OCI-M2 (cell line): ENCODE data around the gene EXOC4.

Experiments used
- DNase-seq: peaks from one replicate; lab custom pipeline; 2025; ENCODE audit not compliant: unreplicated experiment; lab: John Stamatoyannopoulos, UW

EXOC4 gene

GRCh38 chr7:133853706-133854276 lies 600.9 kb downstream of the EXOC4 start:
- no peak for DNase-seq

DNA sequence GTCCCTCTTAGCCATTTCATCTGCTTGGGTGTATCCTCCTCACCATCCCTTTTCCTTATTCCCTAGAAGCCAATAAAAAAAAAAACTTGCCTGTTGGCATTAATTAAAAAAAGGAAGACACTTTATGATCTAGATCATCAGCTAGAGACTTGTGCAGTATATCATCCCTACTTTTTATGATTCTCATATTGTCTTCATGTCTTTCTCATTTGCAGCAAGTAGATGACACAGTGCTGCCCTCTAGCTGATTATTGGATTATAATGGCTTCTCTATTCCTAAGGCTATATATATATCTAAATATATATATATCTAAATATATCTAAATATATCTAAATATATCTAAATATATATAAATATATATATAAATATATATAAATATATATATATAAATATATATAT lies 601.9 kb downstream of the EXOC4 start:
- DNase-seq: no peak

DNA sequence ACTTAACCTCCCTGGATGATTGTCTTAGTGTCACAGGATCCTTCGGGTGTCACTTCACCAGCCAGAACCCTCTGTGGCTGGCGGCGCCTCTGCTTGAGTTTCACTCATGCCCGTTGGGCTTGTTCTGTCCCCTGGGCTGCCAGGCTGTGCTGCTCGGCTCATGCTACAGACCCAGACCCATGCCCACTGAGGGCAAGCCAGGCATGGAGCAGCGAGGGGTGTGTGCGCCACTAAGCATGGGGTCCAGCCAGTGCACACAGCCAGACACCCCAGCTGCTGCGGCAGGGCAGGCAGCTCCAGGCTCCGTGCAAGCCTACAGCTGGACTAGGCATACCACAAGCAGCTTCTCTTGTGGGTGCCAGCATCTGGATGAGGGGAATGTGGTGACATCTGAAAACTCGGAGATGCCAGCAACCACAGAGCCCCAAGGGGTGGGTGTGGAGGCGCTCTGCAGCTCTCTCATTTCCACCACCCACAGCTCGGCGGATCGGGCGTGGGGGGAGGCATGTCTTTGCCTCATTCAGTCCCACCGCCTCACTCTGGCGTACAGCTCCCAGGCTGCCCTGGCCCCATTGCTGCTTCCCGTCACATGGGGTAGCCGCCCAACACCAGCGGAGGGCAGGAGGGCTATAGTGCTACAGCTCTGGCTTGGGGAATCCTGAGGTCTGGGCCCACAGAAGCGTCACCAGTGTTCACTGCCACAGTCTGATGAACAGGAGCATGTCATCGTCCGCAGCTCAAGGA lies 604.7 kb downstream of the EXOC4 start:
- DNase-seq: no peak

DNA sequence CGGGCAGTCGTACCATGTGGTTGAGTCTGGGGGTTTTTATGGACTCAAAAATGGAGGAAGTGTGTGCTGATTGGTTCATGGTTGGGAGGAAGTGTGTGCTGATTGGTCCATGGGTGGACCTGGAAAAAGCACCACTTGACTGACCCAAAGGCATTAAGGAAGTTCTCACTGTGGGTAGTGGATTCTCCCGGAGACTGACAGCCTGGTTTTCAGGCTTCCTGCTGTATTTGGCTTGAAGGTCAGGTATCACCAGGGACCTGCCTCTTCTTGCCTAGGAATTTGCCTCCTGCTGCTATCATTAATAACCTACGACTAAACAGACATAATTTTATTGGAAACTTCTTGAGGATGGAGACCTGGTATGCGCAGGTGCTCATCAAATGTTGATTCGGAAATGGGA lies 605.4 kb downstream of the EXOC4 start:
- no peak for DNase-seq

DNA sequence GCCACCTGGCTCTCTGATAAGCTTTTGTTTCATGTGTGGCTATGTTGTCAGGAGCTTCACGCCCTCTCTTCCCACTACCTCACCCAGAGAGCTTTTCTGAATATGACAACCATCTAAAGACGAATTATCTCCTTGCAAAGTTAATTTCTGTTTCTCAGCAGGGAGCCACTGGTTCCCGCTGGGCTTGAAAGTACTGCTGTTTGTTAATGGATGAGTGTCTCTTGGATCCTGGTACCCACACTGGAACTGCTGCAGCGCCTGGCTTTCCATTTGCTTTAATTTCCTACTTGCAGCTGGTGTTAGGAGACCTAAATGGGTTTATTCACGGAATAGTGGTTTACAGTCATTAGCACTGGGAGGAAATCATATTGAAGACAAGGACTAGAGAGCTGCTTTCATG lies 606.4 kb downstream of the EXOC4 start:
- no peak for DNase-seq

- no peak for DNase-seq
Observed at GRCh38 chr7:133859871-133860450, 607.1 kb downstream of the EXOC4 start.

DNA sequence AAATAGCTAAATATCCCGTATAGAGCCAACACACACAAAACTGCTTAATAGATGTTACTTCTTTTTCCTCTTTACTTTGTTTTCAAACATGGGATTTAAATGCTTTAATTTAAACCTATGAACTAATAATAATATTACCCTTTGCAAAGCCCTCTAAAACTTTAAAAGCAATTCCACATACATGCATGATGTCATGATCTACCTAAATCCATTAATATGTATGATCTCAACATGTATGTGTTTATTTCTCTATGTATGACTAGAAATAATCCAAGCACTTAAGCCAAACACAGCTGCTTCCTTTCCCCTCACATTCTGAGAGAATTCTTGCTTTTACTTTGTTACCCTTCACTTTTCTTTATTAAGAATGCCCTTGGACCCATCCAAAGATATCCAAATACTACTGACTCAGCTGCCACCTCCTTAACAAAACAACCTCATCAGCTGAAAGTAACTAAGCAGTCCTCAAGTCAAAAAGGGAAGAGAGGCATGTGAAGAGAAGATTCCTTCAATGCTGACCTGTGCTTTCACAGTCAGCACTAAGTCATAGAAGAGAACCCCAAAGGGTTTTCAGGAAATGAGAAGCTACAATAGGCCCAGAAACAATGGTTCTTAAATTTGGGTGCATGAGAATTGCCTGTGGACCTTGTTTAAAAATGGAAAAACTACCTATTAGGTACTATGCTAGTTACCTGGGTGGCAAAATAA lies 607.9 kb downstream of the EXOC4 start:
- no peak for DNase-seq

GRCh38 chr7:133861876-133862275 lies 609.0 kb downstream of the EXOC4 start:
- DNase-seq: no peak

DNA sequence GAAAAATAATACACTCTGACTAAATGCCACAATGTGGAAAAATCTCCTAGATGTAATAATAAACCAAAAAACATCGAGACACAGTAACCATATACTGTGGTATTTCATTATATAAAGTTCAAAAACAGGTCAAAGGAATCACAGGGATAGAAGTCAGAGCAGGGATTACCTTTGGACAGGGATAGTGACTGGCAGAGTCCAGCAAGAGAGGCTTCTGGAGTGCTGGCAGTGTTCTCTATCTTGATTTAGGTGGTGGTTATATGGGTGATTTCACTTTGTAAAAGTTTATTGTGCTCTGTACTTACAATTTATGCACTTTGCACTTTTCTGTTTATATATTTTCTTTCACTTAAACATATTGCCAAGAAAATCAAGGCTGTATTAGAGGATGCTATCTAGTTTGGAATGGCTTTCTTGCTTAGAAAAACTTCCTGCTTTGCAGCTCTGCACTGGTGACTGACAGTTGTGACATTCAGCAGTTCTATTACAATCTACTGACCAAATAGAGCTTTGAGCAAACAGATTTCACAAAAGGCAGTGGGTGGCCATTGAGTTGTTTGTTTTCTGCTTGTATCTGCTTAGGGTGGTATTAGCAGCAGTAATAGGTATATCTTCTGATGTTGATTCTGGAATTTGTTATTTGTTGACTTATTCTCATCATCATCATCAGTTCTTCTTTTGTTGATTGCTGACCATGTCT lies 610.6 kb downstream of the EXOC4 start:
- DNase-seq: no peak

DNA sequence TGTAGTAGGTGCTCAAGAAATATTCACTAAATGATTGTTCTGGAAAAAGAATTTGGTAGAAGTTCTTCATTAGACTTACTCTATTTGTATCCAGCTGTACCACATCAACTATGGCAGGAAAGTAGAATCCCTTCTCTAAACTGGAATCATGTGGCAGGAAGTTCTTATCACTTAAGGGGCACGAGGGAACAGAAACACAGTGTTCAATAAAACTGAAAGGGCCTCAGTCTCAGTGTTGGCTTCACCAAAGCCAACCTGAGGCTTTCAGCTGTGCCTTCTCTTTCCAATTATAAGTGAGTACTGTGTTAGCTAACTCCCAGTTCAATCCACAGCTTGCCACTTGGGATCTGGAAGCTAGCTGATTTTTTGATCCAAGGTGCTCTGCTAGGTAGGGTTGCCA lies 616.7 kb downstream of the EXOC4 start:
- DNase-seq: no peak

- DNase-seq: no peak
Observed at GRCh38 chr7:133871757-133872156, 618.9 kb downstream of the EXOC4 start.

- no peak for DNase-seq
Observed at GRCh38 chr7:133873187-133873586, 620.3 kb downstream of the EXOC4 start.

DNA sequence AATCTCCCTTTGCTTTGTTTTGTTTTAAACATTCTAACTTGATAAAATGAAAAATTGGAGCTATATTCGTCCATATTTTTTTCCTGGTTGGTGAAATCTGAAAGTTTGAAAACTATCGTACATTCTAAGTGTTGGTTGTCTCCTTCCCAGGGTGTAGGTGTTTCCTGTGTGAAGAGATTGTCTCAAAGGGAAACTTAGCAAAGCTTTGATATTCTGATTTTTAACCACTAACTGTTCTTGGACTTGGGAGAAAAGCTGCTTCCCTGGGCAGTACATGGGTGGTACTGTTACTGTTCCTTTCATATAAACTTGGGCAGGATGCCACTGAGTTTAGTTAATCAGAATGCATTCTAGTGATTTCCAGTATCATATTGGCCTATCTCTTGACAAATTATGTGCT lies 620.8 kb downstream of the EXOC4 start:
- DNase-seq: no peak

DNA sequence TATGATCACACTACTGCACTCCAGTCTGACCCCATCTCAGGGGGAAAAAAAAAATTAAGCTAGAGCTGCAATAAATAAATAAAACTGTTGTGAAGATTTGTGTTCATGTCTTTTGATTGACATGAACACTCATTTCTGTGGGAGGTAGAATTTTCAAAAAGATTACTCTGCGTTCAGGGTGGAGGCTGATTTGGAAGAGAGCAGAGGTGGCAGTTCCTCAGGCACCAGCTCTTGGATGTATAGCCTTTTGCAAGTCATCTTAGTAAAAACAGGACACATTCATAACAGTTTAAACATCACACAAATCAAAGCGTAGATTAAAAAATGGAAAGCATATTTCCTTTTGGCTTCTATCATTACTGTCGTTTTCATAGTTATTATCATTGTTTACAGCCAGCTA lies 630.7 kb downstream of the EXOC4 start:
- no peak for DNase-seq

GRCh38 chr7:133885213-133885612 lies 632.3 kb downstream of the EXOC4 start:
- DNase-seq: no peak

GRCh38 chr7:133886086-133886485 lies 633.2 kb downstream of the EXOC4 start:
- no peak for DNase-seq

DNA sequence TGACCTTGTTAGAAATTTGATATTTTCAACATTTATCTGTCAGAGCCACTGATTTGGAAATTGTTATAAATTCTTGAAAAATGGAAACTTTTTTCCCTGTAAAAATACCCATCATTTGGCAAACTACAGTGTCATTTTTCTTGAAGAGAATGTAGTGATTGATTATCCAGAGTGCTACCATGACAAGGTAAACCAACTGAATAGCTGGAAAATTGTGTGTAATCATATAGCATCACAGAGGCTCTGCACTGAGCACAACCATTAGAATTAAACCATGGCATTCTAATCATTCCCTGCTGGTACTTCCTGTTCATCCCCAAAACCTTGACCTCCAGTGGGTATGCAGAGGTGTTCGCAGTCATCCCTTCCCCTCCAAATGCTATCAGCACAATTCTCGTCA lies 633.9 kb downstream of the EXOC4 start:
- no peak for DNase-seq

DNA sequence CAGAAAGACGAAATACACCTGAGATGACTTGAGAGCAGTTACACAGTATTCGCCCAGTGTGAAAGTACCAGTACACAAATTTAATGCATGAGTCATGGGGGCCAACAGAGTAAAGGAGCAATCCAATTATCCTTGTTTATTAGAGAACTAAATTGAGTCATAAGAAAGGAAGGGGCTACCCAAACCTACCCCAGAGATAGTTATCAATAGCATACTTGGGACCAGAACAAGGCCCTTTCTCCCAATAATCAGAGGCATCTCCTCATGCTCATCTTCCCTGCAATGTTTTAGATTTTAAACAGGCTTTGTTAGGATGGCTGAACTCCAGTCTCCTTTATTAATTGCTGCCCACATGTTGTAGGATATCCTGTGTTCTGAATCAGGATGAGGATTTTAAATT lies 634.6 kb downstream of the EXOC4 start:
- DNase-seq: no peak

DNA sequence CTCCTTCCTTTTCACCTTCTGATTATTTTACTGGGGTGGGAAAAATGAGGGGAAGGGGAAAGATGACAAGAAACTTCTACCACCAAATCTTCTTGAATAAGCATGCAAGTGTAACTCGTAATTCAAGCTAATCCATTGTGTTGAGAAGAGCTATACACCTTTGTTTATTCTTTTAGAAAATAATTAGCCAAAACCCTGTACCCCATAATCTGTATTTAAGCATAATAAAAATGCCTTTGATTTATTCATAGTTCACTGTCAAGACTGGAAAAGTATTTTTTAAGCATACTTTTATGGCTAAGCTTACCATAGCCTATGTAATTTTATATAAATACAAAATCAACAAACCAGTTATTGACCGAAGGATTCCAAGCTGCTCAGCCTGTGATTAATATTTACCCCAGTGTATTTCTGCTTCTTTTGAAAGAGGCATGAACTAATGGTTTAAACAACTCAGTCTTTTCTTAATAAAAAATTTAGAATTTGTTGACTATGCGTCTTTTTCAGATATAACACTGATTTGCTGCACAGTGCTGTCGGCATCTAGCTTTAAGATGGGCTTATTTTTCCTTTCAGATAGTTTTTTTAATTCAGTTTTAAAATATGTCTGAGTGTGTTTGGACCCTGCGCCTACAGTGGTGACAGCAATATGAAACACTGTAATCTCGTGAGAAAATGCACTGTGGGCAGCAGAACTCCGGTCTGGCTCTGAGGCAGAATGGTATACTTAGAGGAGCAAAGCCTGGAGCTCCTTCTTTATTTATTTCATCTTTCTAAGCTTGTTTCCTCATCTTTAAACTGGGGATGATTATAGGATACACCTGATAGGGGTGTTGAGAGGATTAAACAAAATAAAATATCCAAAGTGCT lies 635.4 kb downstream of the EXOC4 start:
- DNase-seq: no peak

DNA sequence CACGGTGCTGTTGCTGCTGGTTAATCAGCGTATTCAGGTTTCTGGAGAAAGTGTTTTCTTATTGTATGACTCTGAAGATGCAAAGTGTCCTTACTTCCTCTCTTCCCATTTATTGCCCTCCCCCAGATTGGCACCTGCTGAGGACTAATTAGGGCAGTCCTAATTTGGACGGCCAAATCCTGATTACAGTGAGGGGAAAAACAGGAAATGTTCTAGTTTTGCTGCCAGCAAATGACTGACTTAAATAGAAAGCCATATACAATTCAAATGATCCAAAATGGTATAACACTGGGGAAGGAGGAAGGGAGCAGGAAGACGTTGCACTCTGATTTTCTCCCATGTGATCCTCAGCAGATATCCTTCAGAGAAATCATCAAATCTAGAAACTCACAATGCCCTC lies 651.9 kb downstream of the EXOC4 start:
- DNase-seq: no peak
